HG02759 (cell line): ENCODE measurements around the gene MIP.
"Not testable (repeated sequence)": the region's sequence is repeated elsewhere in the genome, so short reads cannot be mapped to it uniquely, and the experiment has no call there.

ENCODE experiments used
- ATAC-seq: cut with Tn5 transposase; IDR thresholded peaks from one replicate; pipeline ENCODE4 v1.9.1; 2021; ENCODE audit warnings: mild to moderate bottlenecking, moderate library complexity; ENCODE audit not compliant: unreplicated experiment

The MIP gene

GRCh38 chr12:56411781-56412639 is 42.4 kb downstream of the MIP start:
- no peak for ATAC-seq

DNA sequence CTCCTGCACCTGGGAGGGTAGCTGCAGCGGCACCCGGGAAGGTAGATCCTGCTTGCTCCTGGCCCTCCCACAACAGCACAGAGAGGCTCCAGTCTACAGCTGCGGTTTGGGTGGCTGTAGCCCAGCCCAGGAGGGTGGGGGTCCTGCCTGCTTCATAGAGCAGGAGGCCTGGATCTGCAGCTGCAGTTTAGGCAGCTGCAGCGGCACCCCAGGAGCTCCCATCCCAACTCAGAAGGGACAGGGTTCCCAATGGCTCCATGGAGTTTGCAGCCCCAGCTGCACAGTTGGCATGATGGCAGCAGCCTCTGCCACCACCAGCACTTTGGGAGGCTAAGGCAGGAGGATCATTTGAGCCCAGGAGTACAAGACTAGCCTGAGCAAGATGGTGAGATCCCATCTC is 43.7 kb downstream of the MIP start:
- no peak for ATAC-seq

DNA sequence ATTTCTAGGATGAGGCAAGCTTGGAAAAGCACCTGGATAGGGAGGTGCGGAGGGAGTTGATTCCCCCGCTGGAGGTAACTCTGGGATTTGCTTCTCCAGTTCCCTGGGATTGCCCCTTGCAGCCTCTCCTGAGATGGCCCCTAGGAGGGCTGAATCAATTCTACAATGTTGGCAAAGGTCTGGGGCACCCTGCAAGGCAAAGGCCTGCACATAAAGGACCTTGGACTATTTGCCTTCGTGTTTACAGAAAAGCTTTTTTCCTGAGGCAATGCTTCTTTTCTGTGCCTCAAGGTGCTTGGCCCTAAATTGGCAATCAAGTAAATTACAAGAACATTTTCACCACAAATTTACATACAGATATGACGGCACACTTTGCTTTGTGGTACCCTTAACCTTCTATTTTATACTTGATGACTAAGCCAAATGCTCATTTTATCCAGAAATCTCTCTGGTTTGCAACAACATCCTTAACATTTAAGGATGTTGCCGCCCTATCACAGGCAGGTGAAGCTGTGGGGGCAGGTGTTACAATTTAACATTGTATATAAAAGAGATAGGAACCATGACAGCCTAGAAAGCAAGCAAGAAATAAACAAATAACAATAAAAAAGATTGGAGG is 45.5 kb downstream of the MIP start:
- no peak for ATAC-seq

GRCh38 chr12:56404227-56404626 is 50.2 kb downstream of the MIP start:
- ATAC-seq: not testable (repeated sequence)

DNA sequence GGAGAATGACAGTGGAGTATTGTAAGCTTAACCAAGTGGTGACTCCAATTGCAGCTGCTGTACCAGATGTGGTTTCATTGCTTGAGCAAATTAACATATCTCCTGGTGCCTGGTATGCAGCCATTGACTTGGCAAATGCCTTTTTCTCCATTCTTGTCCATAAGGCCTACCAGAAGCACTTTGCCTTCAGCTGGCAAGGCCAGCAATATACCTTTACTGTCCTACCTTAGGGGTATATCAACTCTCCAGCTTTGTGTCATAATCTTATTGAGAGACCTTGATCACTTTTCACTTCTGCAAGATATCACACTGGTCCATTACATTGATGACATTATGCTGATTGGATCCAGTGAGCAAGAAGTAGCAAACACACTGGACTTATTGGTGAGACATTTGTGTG is 52.8 kb downstream of the MIP start:
- ATAC-seq: not testable (repeated sequence)

GRCh38 chr12:56401125-56401524 is 53.3 kb downstream of the MIP start:
- ATAC-seq: not testable (repeated sequence)
